Esophagus muscularis mucosa (tissue), 4 donors: ENCODE data around the gene NDUFS7.

Source experiments
- EP300 ChIP-seq: sonication (generic); formaldehyde crosslinking; IDR thresholded peaks from one replicate; pipeline ENCODE4 v1.6.1; 2017; ENCODE audit warnings: antibody characterized with exemption
- POLR2A ChIP-seq: fragments of 450-650 bp; IDR thresholded peaks from one replicate; pipeline ENCODE4 v1.6.1; 2017; ENCODE audit warnings: antibody characterized with exemption, moderate library complexity, mild to moderate bottlenecking, low read depth
- POLR2AphosphoS5 ChIP-seq, 2 donors: sonication (generic); formaldehyde crosslinking; IDR thresholded peaks; one replicate each; pipeline ENCODE4 v1.6.1; 2017; ENCODE audit warnings: antibody characterized with exemption in 2 of 2
- TF ChIP-seq, protein P1 (sequence below), 3 experiments: fragments of 200-600 bp in 2 of 3; fragments of 450-650 bp in 1 of 3; sonication (generic) in 2 of 3; IDR thresholded peaks; one replicate each; pipeline ENCODE4 v1.5.1; 2017 to 2019; ENCODE audit warnings: antibody characterized with exemption in 3 of 3, mild to moderate bottlenecking in 2 of 3, moderate library complexity in 1 of 3

DNA sequence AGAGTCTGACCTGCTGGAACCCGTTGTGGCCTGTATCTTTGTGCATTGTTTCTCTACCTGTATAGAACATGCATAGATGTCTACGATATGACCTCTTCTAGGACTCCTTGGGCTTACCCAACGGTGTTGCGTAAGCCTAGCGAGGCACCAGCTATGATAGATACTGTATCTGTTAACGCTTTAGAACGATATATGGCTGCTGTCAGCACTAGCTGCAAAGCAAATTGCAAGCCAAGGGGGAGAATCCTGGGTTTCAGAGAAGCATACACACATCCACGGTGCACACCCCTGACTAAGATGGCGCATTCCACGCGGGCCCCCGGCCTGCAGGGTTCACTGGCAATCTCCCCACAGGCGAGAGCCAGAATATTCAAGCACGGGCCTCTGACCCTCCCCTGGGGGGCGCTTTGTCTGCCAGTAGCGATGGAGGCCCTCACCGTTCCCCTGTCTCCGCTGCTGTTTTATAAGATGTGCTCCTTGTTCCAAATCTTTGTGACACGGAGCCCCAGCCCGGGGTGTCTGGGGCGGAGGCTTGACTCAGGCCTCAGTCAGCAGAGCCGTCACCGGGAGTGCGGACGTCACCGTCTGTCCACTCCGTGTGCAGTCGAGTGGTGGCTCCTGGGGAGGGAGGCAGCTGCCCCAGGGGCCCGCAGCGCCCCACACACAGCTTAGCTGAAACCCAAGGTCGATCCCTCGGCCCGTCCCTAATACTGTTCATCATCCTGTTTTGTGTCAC lies 41.6 kb downstream of the NDUFS7 start:
- TF ChIP-seq POLR2A (no peak), EP300 (no peak), POLR2AphosphoS5 (IDR thresholded peaks at IDR 0.05) (no peak)
- TF ChIP-seq, protein P1, sequence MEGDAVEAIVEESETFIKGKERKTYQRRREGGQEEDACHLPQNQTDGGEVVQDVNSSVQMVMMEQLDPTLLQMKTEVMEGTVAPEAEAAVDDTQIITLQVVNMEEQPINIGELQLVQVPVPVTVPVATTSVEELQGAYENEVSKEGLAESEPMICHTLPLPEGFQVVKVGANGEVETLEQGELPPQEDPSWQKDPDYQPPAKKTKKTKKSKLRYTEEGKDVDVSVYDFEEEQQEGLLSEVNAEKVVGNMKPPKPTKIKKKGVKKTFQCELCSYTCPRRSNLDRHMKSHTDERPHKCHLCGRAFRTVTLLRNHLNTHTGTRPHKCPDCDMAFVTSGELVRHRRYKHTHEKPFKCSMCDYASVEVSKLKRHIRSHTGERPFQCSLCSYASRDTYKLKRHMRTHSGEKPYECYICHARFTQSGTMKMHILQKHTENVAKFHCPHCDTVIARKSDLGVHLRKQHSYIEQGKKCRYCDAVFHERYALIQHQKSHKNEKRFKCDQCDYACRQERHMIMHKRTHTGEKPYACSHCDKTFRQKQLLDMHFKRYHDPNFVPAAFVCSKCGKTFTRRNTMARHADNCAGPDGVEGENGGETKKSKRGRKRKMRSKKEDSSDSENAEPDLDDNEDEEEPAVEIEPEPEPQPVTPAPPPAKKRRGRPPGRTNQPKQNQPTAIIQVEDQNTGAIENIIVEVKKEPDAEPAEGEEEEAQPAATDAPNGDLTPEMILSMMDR (IDR thresholded peaks at IDR 0.05): no peak
